HCT116 (cell line): Measurements from ENCODE around the gene BBS12. TPM values are rescaled to one million over a fixed set of nuclear protein-coding genes. Genes with fewer than 3 reads are reported as not detected.

Experiments used
- ATAC-seq: fragments of 200-7000 bp; cut with Tn5 transposase; 2 replicates; pipeline ENCODE4 v1.9.1; 2020; ENCODE audit warnings: mild to moderate bottlenecking, moderate library complexity
- BruUV-seq: library from RNA; stranded (reverse); fragments of 400-500 nt; replicated peaks from 2 replicates; lab custom pipeline; 2021; lab: Mats Ljungman, UMichigan
- CTCF ChIA-PET: fragments of 300-600 bp; sonication (Branson Sonifier 250); formaldehyde crosslinking; loops from one replicate; lab custom pipeline; 2021; ENCODE audit warnings: antibody characterized with exemption; lab: Charles Lee
- POLR2A ChIA-PET: fragments of 300-600, 350-600 bp; sonication (Branson Sonifier 250); formaldehyde crosslinking; loops from one replicate; lab custom pipeline; 2021; ENCODE audit warnings: antibody characterized with exemption; lab: Charles Lee
- RAD21 ChIA-PET, 2 experiments: fragments of 300-600 bp; sonication (Branson Sonifier 250); formaldehyde crosslinking; loops; one replicate each; lab custom pipeline; 2023; ENCODE audit warnings: low total read pairs in 2 of 2; ENCODE audit not compliant: uncharacterized antibody in 2 of 2, unreplicated experiment in 2 of 2, low non-redundant PET in 1 of 2; lab: Charles Lee
- DNase-seq: peaks from one replicate; pipeline ENCODE4 v3.0.0-alpha.2; 2010; ENCODE audit warnings: low read depth, low spot score
- H2AFZ ChIP-seq: fragments of 200-600 bp; shearing (Covaris generic), sonication (generic); 2 replicates; pipeline ENCODE4 v1.6.1; 2017; ENCODE audit warnings: low read depth, mixed run types, mixed read lengths, antibody characterized with exemption, low read length; ENCODE audit not compliant: poor library complexity, severe bottlenecking
- H3K27ac ChIP-seq: 2 replicates; pipeline ENCODE4 v1.5.1; 2012; ENCODE audit warnings: low read depth, low read length
- H3K27me3 ChIP-seq: fragments of 200-600 bp; sonication (generic); 2 replicates; pipeline ENCODE4 v1.6.1; 2016; ENCODE audit warnings: mixed run types, low read length, mixed read lengths; ENCODE audit not compliant: insufficient read depth
- H3K36me3 ChIP-seq, 2 experiments: fragments of 200-500 bp in 1 of 2; fragments of 200-600 bp in 1 of 2; sonication (Bioruptor generic) in 1 of 2; sonication (generic) in 1 of 2; 2 replicates each; pipeline versions ENCODE4 v1.5.1 to v1.6.1; 2014 to 2016; ENCODE audit warnings: low read length in 2 of 2, inconsistent platforms in 1 of 2, mixed read lengths in 1 of 2, mixed run types in 1 of 2; ENCODE audit not compliant: insufficient read depth in 2 of 2, control insufficient read depth in 1 of 2
- H3K4me1 ChIP-seq, 2 experiments: fragments of 200-600 bp in 1 of 2; sonication (generic) in 1 of 2; 2 replicates each; pipeline versions ENCODE4 v1.5.1 to v1.6.1; 2012 to 2017; ENCODE audit warnings: low read length in 2 of 2, inconsistent platforms in 1 of 2, mild to moderate bottlenecking in 1 of 2, mixed read lengths in 1 of 2, mixed run types in 1 of 2, moderate library complexity in 1 of 2; ENCODE audit not compliant: insufficient read depth in 2 of 2, control insufficient read depth in 1 of 2
- H3K4me2 ChIP-seq: fragments of 200-600 bp; sonication (generic); 2 replicates; pipeline ENCODE4 v1.6.1; 2017; ENCODE audit warnings: mixed run types, low read length, mixed read lengths
- H3K4me3 ChIP-seq, 2 experiments: fragments of 200-600 bp in 1 of 2; sonication (generic) in 1 of 2; replicated peaks in 1 of 2; 2 replicates each; pipeline ENCODE4 v1.5.1; 2011 to 2016; ENCODE audit warnings: low read length in 2 of 2, control low read depth in 1 of 2, low read depth in 1 of 2, mild to moderate bottlenecking in 1 of 2, mixed read lengths in 1 of 2, mixed run types in 1 of 2
- H3K79me2 ChIP-seq: fragments of 200-600 bp; sonication (generic); 2 replicates; pipeline ENCODE4 v1.6.1; 2017; ENCODE audit warnings: mild to moderate bottlenecking, mixed run types, low read length, moderate library complexity, mixed read lengths; ENCODE audit not compliant: insufficient read depth
- H3K9ac ChIP-seq: fragments of 200-600 bp; sonication (generic); 2 replicates; pipeline ENCODE4 v1.6.1; 2016; ENCODE audit warnings: low read length, mixed read lengths
- H3K9me2 ChIP-seq: fragments of 200-600 bp; sonication (generic), shearing (Covaris generic); 2 replicates; pipeline ENCODE4 v1.6.1; 2017; ENCODE audit warnings: mixed run types, mild to moderate bottlenecking, moderate library complexity; ENCODE audit not compliant: insufficient read depth
- H3K9me3 ChIP-seq, 2 experiments: fragments of 200-500 bp in 1 of 2; fragments of 200-600 bp in 1 of 2; sonication (Bioruptor generic) in 1 of 2; sonication (generic) in 1 of 2; 2 replicates each; pipeline ENCODE4 v1.6.1; 2014 to 2017; ENCODE audit warnings: low read length in 2 of 2, mixed read lengths in 2 of 2, inconsistent platforms in 1 of 2, low read depth in 1 of 2, mild to moderate bottlenecking in 1 of 2, mixed run types in 1 of 2, moderate library complexity in 1 of 2; ENCODE audit not compliant: control insufficient read depth in 1 of 2, insufficient read depth in 1 of 2
- H4K20me1 ChIP-seq: fragments of 200-600 bp; sonication (generic), shearing (Covaris generic); 2 replicates; pipeline ENCODE4 v1.6.1; 2017; ENCODE audit warnings: mixed run types, mild to moderate bottlenecking, moderate library complexity; ENCODE audit not compliant: insufficient read depth
- CBX3 ChIP-seq: IDR thresholded peaks from 2 replicates; pipeline ENCODE4 v1.6.1; 2012; ENCODE audit warnings: low read depth
- EGR1 ChIP-seq: IDR thresholded peaks from 2 replicates; pipeline ENCODE4 v1.6.1; 2012; ENCODE audit warnings: low read depth
- EZH2 ChIP-seq: fragments of 200-600 bp; sonication (generic); IDR thresholded peaks from 2 replicates; pipeline ENCODE4 v1.6.1; 2017; ENCODE audit warnings: antibody characterized with exemption, mixed run types
- JUND ChIP-seq: IDR thresholded peaks from 2 replicates; pipeline ENCODE4 v1.6.1; 2012
- POLR2AphosphoS5 ChIP-seq: IDR thresholded peaks from 2 replicates; pipeline ENCODE4 v1.6.1; 2011; ENCODE audit warnings: mild to moderate bottlenecking, low read depth, low read length, moderate library complexity
- RAD21 ChIP-seq: IDR thresholded peaks from 2 replicates; pipeline ENCODE4 v1.6.1; 2012; ENCODE audit warnings: low read depth, mild to moderate bottlenecking
- SIN3A ChIP-seq: IDR thresholded peaks from 2 replicates; pipeline ENCODE4 v1.6.1; 2012; ENCODE audit warnings: low read depth
- SRF ChIP-seq: IDR thresholded peaks from 2 replicates; pipeline ENCODE4 v1.6.1; 2012; ENCODE audit warnings: low read depth
- TCF7L2 ChIP-seq: IDR thresholded peaks from 2 replicates; pipeline ENCODE4 v1.7.0; 2011; ENCODE audit warnings: borderline replicate concordance, inconsistent platforms; ENCODE audit not compliant: insufficient read depth, insufficient read length; ENCODE audit errors: extremely low read depth
- ZBTB33 ChIP-seq: IDR thresholded peaks from 2 replicates; pipeline ENCODE4 v1.6.1; 2011; ENCODE audit warnings: mild to moderate bottlenecking, low read length, moderate library complexity; ENCODE audit not compliant: insufficient replicate concordance; ENCODE audit errors: extremely low read depth
- ZFX ChIP-seq: fragments of 450-650 bp; IDR thresholded peaks from 2 replicates; pipeline ENCODE4 v1.6.1; 2017
- ZNF274 ChIP-seq: fragments of 200-500 bp; sonication (Bioruptor generic); IDR thresholded peaks from 2 replicates; pipeline ENCODE4 v1.6.1; 2014; ENCODE audit warnings: mild to moderate bottlenecking, low read depth, low read length, inconsistent platforms
- intact Hi-C: fragments of 100-400 bp; cut with micrococcal nuclease; formaldehyde crosslinking; loops from 2 replicates; pipeline ENCODE4 v1.10.0; 2022
- total RNA-seq: library from RNA; stranded (reverse); gene quantifications from one replicate; pipeline ENCODE4 v1.2.1, GENCODE V29; 2021; ENCODE audit not compliant: unreplicated experiment

The BBS12 gene
- total RNA-seq, 1 experiment from 2014 or later, result 2.1 TPM

GRCh38 chr4:122709236-122709635, 23.3 kb upstream of the BBS12 start:
- ATAC-seq, result no peak
- DNase-seq, result no peak
- H2AFZ ChIP-seq, result no peak overlapping the region
- H3K27me3 ChIP-seq, result no peaks in the 10 kb centered on the region
- no peak overlapping the region for H3K4me2 ChIP-seq
- H3K79me2 ChIP-seq, result no peaks in the 10 kb centered on the region
- H3K9me2 ChIP-seq, result no peaks in the 10 kb centered on the region
- H3K9me3 ChIP-seq, result no peaks in the 10 kb centered on the region
- no peak overlapping the region for H3K9ac ChIP-seq
- no peak overlapping the region for H3K4me3 ChIP-seq
- intact Hi-C loops, result no loop called here
- H3K4me1 ChIP-seq, result peaks cover 4 to 9% of the 10 kb centered on the region in 2 experiments; a peak in 3 of 4 replicates
- no peaks in the 10 kb centered on the region for H4K20me1 ChIP-seq
- no peak overlapping the region for H3K27ac ChIP-seq
- CTCF ChIA-PET, result interaction anchor here (1.1 kb wide), 1 partner anchor 8 kb away, joined by 3 read pairs; no protein-coding TSS in a partner anchor
- BruUV-seq, result no TSS peak
- no peak for TF ChIP-seq CBX3
- TF ChIP-seq ZNF274, result no peak
- TF ChIP-seq ZBTB33, result no peak
- no peak for TF ChIP-seq RAD21
- no peak for TF ChIP-seq SIN3A
- no peak for TF ChIP-seq ZFX
- TF ChIP-seq POLR2AphosphoS5, result no peak
- TF ChIP-seq JUND, result no peak
- no peak for TF ChIP-seq EZH2
- no peak for TF ChIP-seq TCF7L2
- TF ChIP-seq SRF, result no peak
- no peak for TF ChIP-seq EGR1
- RAD21 ChIA-PET, result no interaction called here
- no peaks in the 10 kb centered on the region for H3K36me3 ChIP-seq
- POLR2A ChIA-PET, result no interaction called here
